Aorta (tissue), 5 donors: ENCODE results near the gene AHNAK. TPM values are rescaled to one million over a fixed set of nuclear protein-coding genes. Genes with fewer than 3 reads are reported as not detected.

Source experiments
- ATAC-seq: fragments of 200-7000 bp; cut with Tn5 transposase; one replicate; pipeline ENCODE4 v1.9.1; 2022; ENCODE audit warnings: moderate library complexity; ENCODE audit not compliant: low FRiP score
- DNase-seq, 2 donors: peaks; one replicate each; pipeline ENCODE4 v3.0.0-alpha.2; 2020
- H3K27ac ChIP-seq, 2 donors: one replicate each; pipeline ENCODE4 v1.5.1; 2013; ENCODE audit warnings: low read length in 2 of 2, mild to moderate bottlenecking in 2 of 2, moderate library complexity in 2 of 2, control low read depth in 1 of 2, inconsistent platforms in 1 of 2, low read depth in 1 of 2
- H3K27me3 ChIP-seq, 2 donors: one replicate each; pipeline ENCODE4 v1.6.1; 2013; ENCODE audit warnings: control low read depth in 1 of 2, low read length in 1 of 2, mild to moderate bottlenecking in 1 of 2, moderate library complexity in 1 of 2; ENCODE audit not compliant: insufficient read depth in 2 of 2, control insufficient read depth in 1 of 2
- H3K36me3 ChIP-seq, 2 donors: one replicate each; pipeline ENCODE4 v1.6.1; 2013; ENCODE audit warnings: control low read depth in 1 of 2, low read length in 1 of 2, mild to moderate bottlenecking in 1 of 2; ENCODE audit not compliant: insufficient read depth in 2 of 2, control insufficient read depth in 1 of 2
- H3K4me1 ChIP-seq, 2 donors: one replicate each; pipeline ENCODE4 v1.6.1; 2013; ENCODE audit warnings: low read length in 2 of 2, control low read depth in 1 of 2, mild to moderate bottlenecking in 1 of 2, moderate library complexity in 1 of 2; ENCODE audit not compliant: insufficient read depth in 2 of 2, control insufficient read depth in 1 of 2
- H3K4me3 ChIP-seq, 2 donors: one replicate each; pipeline ENCODE4 v1.5.1; 2013; ENCODE audit warnings: low read length in 2 of 2, control low read depth in 1 of 2, mild to moderate bottlenecking in 1 of 2
- H3K9me3 ChIP-seq: one replicate; pipeline ENCODE4 v1.6.1; 2013; ENCODE audit warnings: mild to moderate bottlenecking, low read length; ENCODE audit not compliant: control insufficient read depth
- WGBS, 2 donors: extraction: QIAGEN DNeasy Blood & Tissue Kit; methylation state at CpG; one replicate each; pipeline ENCODE4 v1.1.7; 2013; 5-methylcytosine and 5-hydroxymethylcytosine counted together
- intact Hi-C, 2 donors: fragments of 100-400 bp; cut with DNase I; formaldehyde crosslinking; loops; one replicate each; pipeline versions ENCODE4 v1.14.2 to v1.15.0; 2022
- polyA plus RNA-seq, 2 donors: library from polyadenylated mRNA; stranded (reverse); fragments of 200-250 nt; gene quantifications; one replicate each; pipeline ENCODE4 v1.2.3, GENCODE V29; 2013
- total RNA-seq, 2 donors: library from RNA; stranded (reverse); fragmentation: NEBNext Ultra II Directional; extraction: Animal tissue kit (Norgen Biotek cat#: 25700); gene quantifications; one replicate each; pipeline ENCODE4 v1.2.1, GENCODE V29; 2021
- donor health status: healthy with polysubstance abuse.
- donor health status: Bipolar disorder and iron deficiency.
- donor health status: DM: no; HTN: no; CAD: no.
- donor health status: DM: no; HTN: no; CAD: no.
- donor health status: DM: yes; HTN: yes; CAD: no.

The AHNAK gene
- total and polyA plus RNA-seq, 4 donors, result 146 to 1,263 (median 693) TPM

DNA sequence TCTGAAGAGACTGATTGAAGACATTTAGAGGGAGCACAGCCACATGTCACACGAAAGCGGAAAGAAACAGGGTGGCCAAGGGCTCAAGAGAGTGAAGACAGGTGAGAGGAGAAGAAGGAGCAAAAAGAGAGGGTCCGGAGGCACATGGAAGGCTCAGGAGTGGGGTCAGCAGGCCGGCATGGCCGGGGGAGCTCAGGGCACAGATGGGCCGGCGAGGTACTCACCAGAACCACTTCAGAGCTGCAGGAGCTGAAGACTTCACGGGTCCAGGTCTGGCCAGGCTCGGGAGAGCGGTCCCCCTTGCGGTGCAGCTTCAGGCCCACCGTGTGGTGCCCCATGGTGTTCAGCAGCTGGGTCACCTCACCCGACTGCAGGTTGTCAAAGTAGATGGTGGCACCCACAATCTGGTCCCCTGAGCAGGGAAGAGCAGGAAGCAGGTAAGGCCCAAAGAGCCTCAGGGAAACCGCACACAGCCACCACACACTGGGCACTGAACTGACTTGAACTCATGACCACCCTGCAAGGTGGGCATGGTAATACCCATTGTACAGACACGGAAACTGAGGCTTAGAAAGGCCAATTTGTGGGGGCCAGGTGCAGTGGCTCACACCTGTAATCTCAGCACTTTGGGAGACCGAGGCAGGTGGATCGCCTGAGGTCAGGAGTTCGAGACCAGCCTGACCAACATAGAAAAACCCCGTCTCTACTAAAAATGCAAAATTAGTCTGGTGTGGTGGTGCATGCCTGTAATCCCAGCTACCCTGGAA, 11.6 kb downstream of the AHNAK start:
- no peak for ATAC-seq
- H3K9me3 ChIP-seq, result no peaks in the 10 kb centered on the region
- no peak overlapping the region for H3K27ac ChIP-seq
- H3K36me3 ChIP-seq, result peaks cover 19 to 36% of the 10 kb centered on the region in 2 donors
- H3K27me3 ChIP-seq, result no peaks in the 10 kb centered on the region
- intact Hi-C loops, result no loop called here
- peaks cover 0 to 3% of the 10 kb centered on the region in 2 donors for H3K4me1 ChIP-seq
- no peak overlapping the region for H3K4me3 ChIP-seq
- 86 to 90% methylated on average over 19 of the region's 19 CpGs for WGBS, 2 donors
- DNase-seq, result peak in 1 of 2 donors; percentile 75

DNA sequence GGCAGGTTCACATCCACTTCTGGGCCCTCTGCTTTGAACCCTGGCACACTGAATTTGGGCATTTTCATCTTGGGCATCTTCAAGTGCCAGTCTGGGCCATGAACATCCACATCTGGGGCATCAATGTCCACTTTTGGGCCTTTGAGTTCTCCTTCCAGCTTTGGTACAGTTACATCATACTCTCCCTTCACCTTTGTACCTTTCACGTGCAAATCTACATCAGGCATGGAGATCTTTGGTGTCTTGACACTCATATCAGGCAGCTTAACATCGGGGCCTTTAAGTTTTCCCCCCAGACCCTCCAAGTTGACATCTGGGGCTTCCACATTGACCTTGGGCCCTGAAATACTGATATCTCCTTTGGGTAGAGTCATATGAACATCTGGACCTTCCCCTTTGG, 14.5 kb downstream of the AHNAK start:
- Histone ChIP-seq H3K27me3 (no peaks in the 10 kb centered on the region), H3K4me3 (no peak overlapping the region), H3K36me3 (peaks cover 19 to 38% of the 10 kb centered on the region in 2 donors), H3K9me3 (no peaks in the 10 kb centered on the region), H3K27ac (no peak overlapping the region), H3K4me1 (no peaks in the 10 kb centered on the region)
- intact Hi-C loops, result no loop called here
- DNase-seq, result no peak
- ATAC-seq, result no peak
- whole genome bisulfite sequencing, 2 donors, result 94 to 98% methylated on average over 2 of the region's 2 CpGs

- no peaks in the 10 kb centered on the region for H3K27me3 ChIP-seq
- H3K27ac ChIP-seq, result no peak overlapping the region
- peaks cover 4 to 24% of the 10 kb centered on the region in 2 donors for H3K36me3 ChIP-seq
- H3K9me3 ChIP-seq, result no peaks in the 10 kb centered on the region
- ATAC-seq (no peak), DNase-seq (no peak)
- 76 to 79% methylated on average over 14 of the region's 14 CpGs for WGBS, 2 donors
- no peak overlapping the region for H3K4me3 ChIP-seq
- intact Hi-C loops, result no loop called here
- no peaks in the 10 kb centered on the region for H3K4me1 ChIP-seq
Measured at GRCh38 chr11:62516736-62517371, 29.8 kb downstream of the AHNAK start.

DNA sequence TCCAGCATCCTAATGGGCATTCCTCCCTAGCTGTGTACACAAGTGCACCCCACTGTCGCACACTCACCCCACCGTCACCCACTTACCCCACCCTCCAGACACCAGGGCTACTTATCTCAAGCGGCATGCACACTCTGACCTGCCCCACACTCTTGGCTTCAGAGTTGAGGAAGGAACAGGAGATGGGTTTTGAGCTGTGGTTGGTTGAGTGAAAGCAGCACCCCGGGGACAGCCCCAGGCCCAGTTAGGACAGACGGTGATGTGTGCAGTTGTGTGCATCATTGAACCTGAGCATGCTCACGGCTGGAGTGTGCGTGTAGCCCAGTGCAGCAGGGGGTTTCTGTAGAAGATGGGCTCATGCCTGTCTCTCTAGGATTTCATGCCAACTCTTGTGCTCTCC, 32.5 kb downstream of the AHNAK start:
- no peaks in the 10 kb centered on the region for H3K4me1 ChIP-seq
- ATAC-seq, result no peak

DNA sequence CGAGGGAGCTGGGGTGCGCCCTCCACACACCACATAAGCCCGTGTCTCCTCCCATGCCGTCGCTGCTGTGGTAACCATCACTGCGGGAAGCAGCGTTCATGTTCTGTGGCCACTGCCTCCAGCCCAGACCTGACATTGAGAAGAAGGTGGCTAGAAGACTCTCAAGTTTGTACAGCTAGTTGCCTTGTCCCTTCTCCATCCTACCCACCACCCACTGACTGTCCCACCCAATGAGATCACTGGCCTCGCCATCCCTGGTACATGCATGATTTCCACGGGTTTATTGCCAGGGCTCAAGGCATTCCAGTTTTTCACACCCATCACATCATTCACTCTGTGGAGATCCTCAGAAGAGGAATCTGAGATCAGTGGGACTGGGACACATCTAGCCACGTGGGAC, 33.0 kb downstream of the AHNAK start:
- intact Hi-C loops, result no loop called here
- no peak overlapping the region for H3K27ac ChIP-seq
- H3K9me3 ChIP-seq, result no peaks in the 10 kb centered on the region
- whole genome bisulfite sequencing, 2 donors, result 85 to 89% methylated on average over 10 of the region's 10 CpGs
- H3K4me3 ChIP-seq, result no peak overlapping the region
- H3K4me1 ChIP-seq, result no peaks in the 10 kb centered on the region
- ATAC-seq (no peak), DNase-seq (no peak)
- H3K27me3 ChIP-seq, result no peaks in the 10 kb centered on the region
- H3K36me3 ChIP-seq, result peaks cover 0 to 15% of the 10 kb centered on the region in 2 donors

More for the DNA sequence above, 32.5 kb downstream of the AHNAK start:
- 84% methylated on average over 7 of the region's 7 CpGs for WGBS, 2 donors
- H3K4me3 ChIP-seq, result no peak overlapping the region
- peaks cover under 1 to 19% of the 10 kb centered on the region in 2 donors for H3K36me3 ChIP-seq
- no peaks in the 10 kb centered on the region for H3K9me3 ChIP-seq
- intact Hi-C loops, result no loop called here
- H3K27me3 ChIP-seq, result no peaks in the 10 kb centered on the region
- no peak overlapping the region for H3K27ac ChIP-seq
- DNase-seq, result no peak

DNA sequence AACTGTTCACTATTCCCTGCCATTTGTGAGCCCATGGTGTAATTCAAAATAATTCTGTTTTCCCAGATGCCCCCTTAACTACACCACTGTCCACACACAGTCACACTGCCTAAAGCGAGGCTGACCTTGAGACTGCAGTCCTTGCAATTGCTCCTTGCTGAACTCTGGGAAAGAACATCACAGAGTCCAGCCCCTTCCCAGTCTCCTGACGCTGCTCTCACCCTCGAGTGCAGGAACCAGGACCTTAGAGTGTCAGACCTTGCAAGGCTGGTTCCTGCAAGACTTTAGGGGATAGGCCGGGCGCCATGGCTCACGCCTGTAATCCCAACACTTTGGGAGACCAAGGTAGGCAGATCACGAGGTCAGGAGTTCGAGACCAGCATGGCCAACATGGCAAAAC, 33.6 kb downstream of the AHNAK start:
- intact Hi-C loops, result no loop called here
- WGBS, 2 donors, result 81% methylated on average over 8 of the region's 8 CpGs
- H3K27me3 ChIP-seq, result no peaks in the 10 kb centered on the region
- H3K4me1 ChIP-seq, result no peaks in the 10 kb centered on the region
- DNase-seq, result no peak
- H3K9me3 ChIP-seq, result no peaks in the 10 kb centered on the region
- H3K4me3 ChIP-seq, result no peak overlapping the region
- no peak for ATAC-seq
- H3K36me3 ChIP-seq, result peaks cover 0 to 9% of the 10 kb centered on the region in 2 donors
- no peak overlapping the region for H3K27ac ChIP-seq

GRCh38 chr11:62508336-62509058, 38.1 kb downstream of the AHNAK start:
- Histone ChIP-seq H3K4me3 (no peak overlapping the region), H3K4me1 (no peaks in the 10 kb centered on the region), H3K27ac (peak overlapping the region in 1 of 2 donors; percentile 79), H3K27me3 (no peaks in the 10 kb centered on the region), H3K36me3 (no peaks in the 10 kb centered on the region), H3K9me3 (no peaks in the 10 kb centered on the region)
- ATAC-seq, result peak; percentile 86
- intact Hi-C loops, result loop anchor here (5.0 kb wide), 3 partner anchors 34 to 76 kb away; no protein-coding TSS in a partner anchor
- WGBS, 2 donors, result 4 to 5% methylated on average over 19 of the region's 19 CpGs
- peak; percentile 89 to 91 for DNase-seq

GRCh38 chr11:62507125-62507422, 39.5 kb downstream of the AHNAK start:
- Histone ChIP-seq H3K27me3 (no peaks in the 10 kb centered on the region), H3K27ac (no peak overlapping the region), H3K4me3 (no peak overlapping the region), H3K36me3 (no peaks in the 10 kb centered on the region), H3K9me3 (no peaks in the 10 kb centered on the region), H3K4me1 (no peaks in the 10 kb centered on the region)
- ATAC-seq (no peak), DNase-seq (no peak)
- WGBS, 2 donors, result 65 to 76% methylated on average over 1 of the region's 1 CpG
- intact Hi-C loops, result loop anchor here (5.0 kb wide), 3 partner anchors 35 to 75 kb away; no protein-coding TSS in a partner anchor
